Gastrocnemius medialis (tissue), 4 donors: ENCODE measurements around the gene RNF151.

Experiments
- POLR2A ChIP-seq, 2 donors: fragments of 450-650 bp; IDR thresholded peaks; one replicate each; pipeline ENCODE4 v1.6.1; 2017; ENCODE audit warnings: antibody characterized with exemption in 2 of 2, mild to moderate bottlenecking in 2 of 2, moderate library complexity in 2 of 2
- TF ChIP-seq, protein P1 (sequence below), 5 experiments: fragments of 450-650 bp in 3 of 5; fragments of 200-600 bp in 2 of 5; sonication (generic) in 2 of 5; IDR thresholded peaks in 4 of 5; conservative IDR thresholded peaks in 1 of 5; 1 replicate in 4 of 5; 2 replicates in 1 of 5; pipeline ENCODE4 v1.5.1; 2016 to 2019; ENCODE audit warnings: antibody characterized with exemption in 5 of 5, mild to moderate bottlenecking in 3 of 5, moderate library complexity in 3 of 5

- TF ChIP-seq, protein P1, sequence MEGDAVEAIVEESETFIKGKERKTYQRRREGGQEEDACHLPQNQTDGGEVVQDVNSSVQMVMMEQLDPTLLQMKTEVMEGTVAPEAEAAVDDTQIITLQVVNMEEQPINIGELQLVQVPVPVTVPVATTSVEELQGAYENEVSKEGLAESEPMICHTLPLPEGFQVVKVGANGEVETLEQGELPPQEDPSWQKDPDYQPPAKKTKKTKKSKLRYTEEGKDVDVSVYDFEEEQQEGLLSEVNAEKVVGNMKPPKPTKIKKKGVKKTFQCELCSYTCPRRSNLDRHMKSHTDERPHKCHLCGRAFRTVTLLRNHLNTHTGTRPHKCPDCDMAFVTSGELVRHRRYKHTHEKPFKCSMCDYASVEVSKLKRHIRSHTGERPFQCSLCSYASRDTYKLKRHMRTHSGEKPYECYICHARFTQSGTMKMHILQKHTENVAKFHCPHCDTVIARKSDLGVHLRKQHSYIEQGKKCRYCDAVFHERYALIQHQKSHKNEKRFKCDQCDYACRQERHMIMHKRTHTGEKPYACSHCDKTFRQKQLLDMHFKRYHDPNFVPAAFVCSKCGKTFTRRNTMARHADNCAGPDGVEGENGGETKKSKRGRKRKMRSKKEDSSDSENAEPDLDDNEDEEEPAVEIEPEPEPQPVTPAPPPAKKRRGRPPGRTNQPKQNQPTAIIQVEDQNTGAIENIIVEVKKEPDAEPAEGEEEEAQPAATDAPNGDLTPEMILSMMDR (IDR thresholded peaks at IDR 0.05 in 4 of 5, conservative IDR thresholded peaks at IDR 0.05 in 1 of 5), result no peak
- TF ChIP-seq POLR2A (IDR thresholded peaks at IDR 0.05), result no peak
These were observed 42.6 kb downstream of the RNF151 start for GRCh38 chr16:2009164-2009711.
